ENCODE data around the gene PRKCD. TPM values are rescaled to one million over a fixed set of nuclear protein-coding genes. Genes with fewer than 3 reads are reported as not detected.

PRKCD gene
- total RNA-seq, 1 experiment from 2014 or later, result 9.6 TPM

DNA sequence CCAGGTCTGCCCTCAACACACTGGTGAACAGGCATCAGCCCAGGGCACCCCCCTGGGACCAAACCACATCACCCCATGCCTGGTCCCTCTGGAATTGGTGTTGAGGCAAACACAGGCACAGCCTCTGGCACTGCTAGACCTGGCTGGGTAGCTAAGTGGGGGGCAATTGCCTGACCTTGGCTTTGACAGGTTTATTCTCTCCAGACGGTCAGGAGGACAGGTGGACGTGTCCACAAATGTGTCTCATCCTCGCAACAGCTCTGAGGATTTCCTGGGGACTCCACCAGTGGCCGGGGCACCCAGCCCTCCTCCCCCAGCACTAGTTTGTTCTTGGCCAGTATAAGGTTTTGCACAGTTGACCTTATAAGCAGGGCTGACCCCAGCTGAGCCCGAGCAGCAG, 63.5 kb downstream of the PRKCD start:
- TF ChIP-seq, protein P1, sequence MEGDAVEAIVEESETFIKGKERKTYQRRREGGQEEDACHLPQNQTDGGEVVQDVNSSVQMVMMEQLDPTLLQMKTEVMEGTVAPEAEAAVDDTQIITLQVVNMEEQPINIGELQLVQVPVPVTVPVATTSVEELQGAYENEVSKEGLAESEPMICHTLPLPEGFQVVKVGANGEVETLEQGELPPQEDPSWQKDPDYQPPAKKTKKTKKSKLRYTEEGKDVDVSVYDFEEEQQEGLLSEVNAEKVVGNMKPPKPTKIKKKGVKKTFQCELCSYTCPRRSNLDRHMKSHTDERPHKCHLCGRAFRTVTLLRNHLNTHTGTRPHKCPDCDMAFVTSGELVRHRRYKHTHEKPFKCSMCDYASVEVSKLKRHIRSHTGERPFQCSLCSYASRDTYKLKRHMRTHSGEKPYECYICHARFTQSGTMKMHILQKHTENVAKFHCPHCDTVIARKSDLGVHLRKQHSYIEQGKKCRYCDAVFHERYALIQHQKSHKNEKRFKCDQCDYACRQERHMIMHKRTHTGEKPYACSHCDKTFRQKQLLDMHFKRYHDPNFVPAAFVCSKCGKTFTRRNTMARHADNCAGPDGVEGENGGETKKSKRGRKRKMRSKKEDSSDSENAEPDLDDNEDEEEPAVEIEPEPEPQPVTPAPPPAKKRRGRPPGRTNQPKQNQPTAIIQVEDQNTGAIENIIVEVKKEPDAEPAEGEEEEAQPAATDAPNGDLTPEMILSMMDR (IDR thresholded peaks at IDR 0.05; ENCODE audit: unreplicated experiment), result no peak
- Mint-ChIP-seq H3K4me1 (ENCODE audit: insufficient read depth, unreplicated experiment) (no peaks in the 10 kb centered on the region), H3K27me3 (ENCODE audit: insufficient read depth, unreplicated experiment) (no peaks in the 10 kb centered on the region), H3K9me3 (ENCODE audit: unreplicated experiment) (no peaks in the 10 kb centered on the region), H3K36me3 (ENCODE audit: insufficient read depth, unreplicated experiment) (peaks cover 62% of the 10 kb centered on the region), H3K4me3 (ENCODE audit: unreplicated experiment) (no peak overlapping the region), H3K27ac (ENCODE audit: low read depth, unreplicated experiment) (no peak overlapping the region)
- POLR2A ChIA-PET, result interaction anchor here (1.0 kb wide), 1 partner anchor 9 kb away, joined by 3 read pairs; no protein-coding TSS in a partner anchor
- CTCF ChIA-PET, result interaction anchor here (1.4 kb wide), 1 partner anchor 29 kb away, joined by 4 read pairs; no protein-coding TSS in a partner anchor
- no TSS peak for BruUV-seq (replicated peaks)
- intact Hi-C loops (cut with micrococcal nuclease), result no loop called here
- DNase-seq (ENCODE audit: unreplicated experiment), result no peak

DNA sequence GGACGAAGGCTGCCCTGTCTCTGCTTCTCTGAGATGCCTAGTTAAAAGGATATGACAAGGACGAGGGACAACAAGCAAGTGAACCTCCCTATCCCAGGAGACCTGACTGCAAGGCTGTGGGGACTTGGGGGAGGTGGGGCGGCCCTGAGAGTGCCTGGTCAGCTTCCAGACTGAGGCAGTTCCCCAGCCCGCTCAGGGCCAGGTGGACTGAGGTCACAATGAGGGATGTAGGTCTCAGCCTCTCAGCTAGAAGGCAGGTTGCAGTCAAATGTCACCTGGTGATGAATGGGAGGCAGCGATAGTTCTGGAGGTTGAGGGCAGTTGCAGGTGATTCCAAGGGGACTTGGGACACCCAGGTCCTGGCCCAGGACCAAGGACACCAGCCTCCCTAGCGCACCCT, 64.2 kb downstream of the PRKCD start:
- Mint-ChIP-seq H3K4me1 (ENCODE audit: insufficient read depth, unreplicated experiment) (no peaks in the 10 kb centered on the region), H3K36me3 (ENCODE audit: insufficient read depth, unreplicated experiment) (peaks cover 69% of the 10 kb centered on the region), H3K27me3 (ENCODE audit: insufficient read depth, unreplicated experiment) (no peaks in the 10 kb centered on the region), H3K9me3 (ENCODE audit: unreplicated experiment) (no peaks in the 10 kb centered on the region), H3K4me3 (ENCODE audit: unreplicated experiment) (no peak overlapping the region), H3K27ac (ENCODE audit: low read depth, unreplicated experiment) (no peak overlapping the region)
- ChIA-PET POLR2A (interaction anchor here (1.0 kb wide), 1 partner anchor 8 kb away, joined by 3 read pairs; no protein-coding TSS in a partner anchor), CTCF (interaction anchor here (1.4 kb wide), 1 partner anchor 30 kb away, joined by 4 read pairs; no protein-coding TSS in a partner anchor)
- intact Hi-C loops (cut with micrococcal nuclease), result no loop called here
- TF ChIP-seq, protein P1 (IDR thresholded peaks at IDR 0.05; ENCODE audit: unreplicated experiment), result no peak
- no TSS peak for BruUV-seq (replicated peaks)
- no peak for DNase-seq (ENCODE audit: unreplicated experiment)

DNA sequence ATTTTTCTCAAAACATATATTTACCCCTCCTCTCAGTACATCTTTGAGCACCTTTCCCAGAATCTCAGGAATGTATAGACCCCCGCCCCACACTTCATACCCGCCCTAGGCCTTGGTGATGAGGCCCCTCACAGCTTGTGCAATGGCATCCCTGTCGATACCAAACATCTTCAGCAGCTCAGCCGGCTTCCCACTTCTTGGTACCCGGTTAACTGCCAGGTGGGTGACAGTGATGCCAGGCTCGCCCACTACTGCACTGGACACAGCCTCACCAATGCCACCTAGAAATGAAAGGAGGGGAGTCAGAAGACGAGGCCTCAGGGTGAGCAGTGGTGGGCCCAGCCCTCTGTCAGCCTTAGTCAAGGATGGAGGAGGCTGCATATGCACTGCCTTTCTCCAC, 64.6 kb downstream of the PRKCD start:
- Mint-ChIP-seq H3K27me3 (ENCODE audit: insufficient read depth, unreplicated experiment) (no peaks in the 10 kb centered on the region), H3K36me3 (ENCODE audit: insufficient read depth, unreplicated experiment) (peaks cover 74% of the 10 kb centered on the region), H3K4me1 (ENCODE audit: insufficient read depth, unreplicated experiment) (no peaks in the 10 kb centered on the region), H3K9me3 (ENCODE audit: unreplicated experiment) (no peaks in the 10 kb centered on the region), H3K27ac (ENCODE audit: low read depth, unreplicated experiment) (no peak overlapping the region), H3K4me3 (ENCODE audit: unreplicated experiment) (no peak overlapping the region)
- no peak for DNase-seq (ENCODE audit: unreplicated experiment)
- ChIA-PET POLR2A (interaction anchor here (0.6 kb wide), 1 partner anchor 33 kb away, joined by 4 read pairs; no protein-coding TSS in a partner anchor), CTCF (interaction anchor here (1.4 kb wide), 1 partner anchor 31 kb away, joined by 4 read pairs; no protein-coding TSS in a partner anchor)
- intact Hi-C loops (cut with micrococcal nuclease), result no loop called here
- TF ChIP-seq, protein P1 (IDR thresholded peaks at IDR 0.05; ENCODE audit: unreplicated experiment), result no peak
- BruUV-seq (replicated peaks), result no TSS peak

DNA sequence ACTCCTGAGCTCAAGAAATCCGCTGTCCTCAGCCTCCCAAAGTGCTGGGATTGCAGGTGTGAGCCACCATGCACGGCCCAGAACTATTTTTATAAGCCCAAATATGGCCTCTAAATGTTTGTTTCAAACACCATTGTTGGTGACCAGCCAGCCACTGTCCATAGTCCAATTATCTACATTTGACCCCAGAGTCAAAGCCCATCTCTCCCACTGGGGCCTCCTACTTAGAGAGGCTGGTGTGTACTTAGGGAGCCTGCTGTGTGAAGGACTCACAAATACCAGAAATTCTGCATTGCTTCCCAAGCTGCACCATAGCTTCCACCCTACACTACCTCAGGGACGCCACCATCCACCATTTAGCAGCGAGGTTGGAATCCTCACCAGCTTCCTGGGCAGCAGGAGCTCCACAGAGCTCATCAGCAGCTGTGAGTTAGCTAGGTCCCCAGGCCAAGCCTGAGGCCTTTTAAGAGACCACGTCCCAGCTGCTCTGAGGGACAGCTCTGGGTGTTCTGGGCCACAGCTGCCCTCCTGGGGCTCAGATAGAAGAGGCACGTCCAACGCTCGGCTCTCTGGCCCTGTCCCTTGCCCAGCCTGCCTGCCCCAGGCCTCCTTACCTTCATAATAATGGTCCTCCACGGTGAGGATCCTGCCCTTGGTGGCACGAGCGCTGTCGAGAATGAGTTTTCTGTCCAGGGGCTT, 65.3 kb downstream of the PRKCD start:
- BruUV-seq (replicated peaks), result no TSS peak
- Mint-ChIP-seq H3K36me3 (ENCODE audit: insufficient read depth, unreplicated experiment) (peaks cover 80% of the 10 kb centered on the region), H3K27me3 (ENCODE audit: insufficient read depth, unreplicated experiment) (no peaks in the 10 kb centered on the region), H3K9me3 (ENCODE audit: unreplicated experiment) (no peaks in the 10 kb centered on the region), H3K4me1 (ENCODE audit: insufficient read depth, unreplicated experiment) (no peaks in the 10 kb centered on the region), H3K27ac (ENCODE audit: low read depth, unreplicated experiment) (no peak overlapping the region), H3K4me3 (ENCODE audit: unreplicated experiment) (no peak overlapping the region)
- DNase-seq (ENCODE audit: unreplicated experiment), result no peak
- TF ChIP-seq, protein P1 (IDR thresholded peaks at IDR 0.05; ENCODE audit: unreplicated experiment), result no peak
- CTCF ChIA-PET, result no interaction called here
- intact Hi-C loops (cut with micrococcal nuclease), result no loop called here
- POLR2A ChIA-PET, result interaction anchor here (0.6 kb wide), 1 partner anchor 34 kb away, joined by 4 read pairs; no protein-coding TSS in a partner anchor
